GM21423 (cell line): ENCODE data around the gene BAHCC1.
A peak's percentile ranks its signal among the peaks of the same experiment; 100 is the strongest.
"Not testable (repeated sequence)": the region's sequence is repeated elsewhere in the genome, so short reads cannot be mapped to it uniquely, and the experiment has no call there.

Source experiments
- ATAC-seq: cut with Tn5 transposase; IDR thresholded peaks from one replicate; pipeline ENCODE4 v1.9.1; 2021; ENCODE audit warnings: mild to moderate bottlenecking, moderate library complexity; ENCODE audit not compliant: unreplicated experiment

BAHCC1 gene

GRCh38 chr17:81394921-81395599 lies at the start of gene BAHCC1:
BAHCC1 (plus strand) TSS chr17:81395457; CDS start chr17:81399740, 4,283 bp downstream.
- ATAC-seq, result peak; percentile 46

GRCh38 chr17:81346090-81346907 lies 49.0 kb upstream of the BAHCC1 start:
- ATAC-seq, result peak; percentile 76

GRCh38 chr17:81346908-81347349 lies 48.3 kb upstream of the BAHCC1 start:
- ATAC-seq, result no peak

- ATAC-seq, result no peak
Observed at GRCh38 chr17:81347437-81347836, 47.8 kb upstream of the BAHCC1 start.

- no peak for ATAC-seq
Observed at GRCh38 chr17:81348097-81349055, 46.9 kb upstream of the BAHCC1 start.

- no peak for ATAC-seq
Observed at GRCh38 chr17:81349397-81350319, 45.6 kb upstream of the BAHCC1 start.

- ATAC-seq, result no peak
Observed at GRCh38 chr17:81350320-81350890, 44.9 kb upstream of the BAHCC1 start.

GRCh38 chr17:81351329-81352052 lies 43.8 kb upstream of the BAHCC1 start:
- not testable (repeated sequence) for ATAC-seq

GRCh38 chr17:81352056-81352455 lies 43.2 kb upstream of the BAHCC1 start:
- not testable (repeated sequence) for ATAC-seq

GRCh38 chr17:81354252-81354953 lies 40.9 kb upstream of the BAHCC1 start:
- ATAC-seq, result no peak

GRCh38 chr17:81354954-81355347 lies 40.3 kb upstream of the BAHCC1 start:
- ATAC-seq, result no peak

- no peak for ATAC-seq
Observed at GRCh38 chr17:81359218-81359617, 36.0 kb upstream of the BAHCC1 start.

GRCh38 chr17:81362001-81362400 lies 33.3 kb upstream of the BAHCC1 start:
- not testable (repeated sequence) for ATAC-seq

GRCh38 chr17:81364278-81365147 lies 30.7 kb upstream of the BAHCC1 start:
- ATAC-seq, result no peak

GRCh38 chr17:81365148-81365600 lies 30.1 kb upstream of the BAHCC1 start:
- no peak for ATAC-seq

GRCh38 chr17:81365601-81366585 lies 29.4 kb upstream of the BAHCC1 start:
- no peak for ATAC-seq
